NCI-H128 (cell line): ENCODE measurements around the gene FAM174C.
"Not testable (repeated sequence)": the region's sequence is repeated elsewhere in the genome, so short reads cannot be mapped to it uniquely, and the experiment has no call there.

Experiments
- DNase-seq: peaks from one replicate; lab custom pipeline; 2025; ENCODE audit not compliant: unreplicated experiment; lab: John Stamatoyannopoulos, UW

Gene FAM174C

GRCh38 chr19:1317274-1318003, 42.1 kb downstream of the FAM174C start:
- DNase-seq = no peak

GRCh38 chr19:1318678-1319471, 43.5 kb downstream of the FAM174C start:
- DNase-seq = no peak

- not testable (repeated sequence) for DNase-seq
Measured at GRCh38 chr19:1320282-1320650, 44.9 kb downstream of the FAM174C start.

- DNase-seq = no peak
Measured at GRCh38 chr19:1321539-1321938, 46.2 kb downstream of the FAM174C start.

- DNase-seq = no peak
Measured at GRCh38 chr19:1322198-1322981, 47.1 kb downstream of the FAM174C start.

- DNase-seq = no peak
Measured at GRCh38 chr19:1324249-1324805, 49.0 kb downstream of the FAM174C start.

- no peak for DNase-seq
Measured at GRCh38 chr19:1324806-1325567, 49.7 kb downstream of the FAM174C start.

- DNase-seq = no peak
Measured at GRCh38 chr19:1325568-1326294, 50.4 kb downstream of the FAM174C start.

GRCh38 chr19:1327125-1327524, 51.8 kb downstream of the FAM174C start:
- no peak for DNase-seq
